CD14-positive monocyte (primary cell): Measurements from ENCODE around the gene ABCA4. TPM values are rescaled to one million over a fixed set of nuclear protein-coding genes. Genes with fewer than 3 reads are reported as not detected.

Experiments used
- DNase-seq, 3 donors: peaks; one replicate each; pipeline ENCODE4 v3.0.0-alpha.2; 2011 to 2022
- H2AFZ ChIP-seq: 2 replicates; pipeline ENCODE4 v1.6.0; 2012; ENCODE audit warnings: mild to moderate bottlenecking, low read depth, low read length, inconsistent platforms; ENCODE audit not compliant: insufficient read depth, poor library complexity, severe bottlenecking
- H3K27ac ChIP-seq, 2 donors: 1 replicate in 1 of 2; 2 replicates in 1 of 2; pipeline ENCODE4 v1.5.1; 2012 to 2013; ENCODE audit warnings: low read length in 2 of 2, control low read depth in 1 of 2, inconsistent platforms in 1 of 2, low read depth in 1 of 2, mild to moderate bottlenecking in 1 of 2
- H3K27me3 ChIP-seq, 2 donors: one replicate each; pipeline versions ENCODE4 v1.6.0 to v1.6.1; 2011 to 2013; ENCODE audit warnings: low read length in 2 of 2; ENCODE audit not compliant: control insufficient read depth in 2 of 2, insufficient read depth in 2 of 2
- H3K36me3 ChIP-seq, 2 donors: replicated peaks in 1 of 2; 1 replicate in 1 of 2; 2 replicates in 1 of 2; pipeline versions ENCODE4 v1.5.1 to v1.6.1; 2012 to 2013; ENCODE audit warnings: low read length in 2 of 2, control low read depth in 1 of 2, inconsistent platforms in 1 of 2, mild to moderate bottlenecking in 1 of 2; ENCODE audit not compliant: insufficient read depth in 2 of 2, control insufficient read depth in 1 of 2
- H3K4me1 ChIP-seq, 2 donors: 1 replicate in 1 of 2; 2 replicates in 1 of 2; pipeline versions ENCODE4 v1.5.1 to v1.6.1; 2012 to 2013; ENCODE audit warnings: low read length in 2 of 2, control low read depth in 1 of 2, inconsistent platforms in 1 of 2, mild to moderate bottlenecking in 1 of 2, moderate library complexity in 1 of 2; ENCODE audit not compliant: insufficient read depth in 2 of 2, control insufficient read depth in 1 of 2
- H3K4me2 ChIP-seq: replicated peaks from 2 replicates; pipeline ENCODE3; 2012; ENCODE audit warnings: low read length, moderate library complexity, mild to moderate bottlenecking; ENCODE audit not compliant: poor library complexity, severe bottlenecking; ENCODE audit errors: extremely low read depth
- H3K4me3 ChIP-seq, 3 experiments: fragments of 200-600 bp in 1 of 3; sonication (generic) in 1 of 3; replicated peaks in 1 of 3; 1 replicate in 2 of 3; 2 replicates in 1 of 3; pipeline ENCODE4 v1.5.1; 2011 to 2013; ENCODE audit warnings: low read length in 3 of 3, mild to moderate bottlenecking in 3 of 3, control low read depth in 2 of 3, low read depth in 2 of 3, inconsistent platforms in 1 of 3, moderate library complexity in 1 of 3
- H3K79me2 ChIP-seq: 2 replicates; pipeline ENCODE4 v1.6.0; 2012; ENCODE audit warnings: mild to moderate bottlenecking, control low read depth, inconsistent platforms, low read length, moderate library complexity; ENCODE audit not compliant: insufficient read depth
- H3K9ac ChIP-seq: 2 replicates; pipeline ENCODE4 v1.6.0; 2017; ENCODE audit warnings: low read length, mild to moderate bottlenecking; ENCODE audit not compliant: insufficient read depth, poor library complexity, severe bottlenecking
- H3K9me3 ChIP-seq, 2 donors: replicated peaks in 1 of 2; 1 replicate in 1 of 2; 2 replicates in 1 of 2; pipeline versions ENCODE4 v1.5.1 to v1.6.1; 2012 to 2013; ENCODE audit warnings: low read length in 2 of 2, control low read depth in 1 of 2; ENCODE audit not compliant: control insufficient read depth in 1 of 2, insufficient read depth in 1 of 2
- H4K20me1 ChIP-seq: 2 replicates; pipeline ENCODE4 v1.6.0; 2012; ENCODE audit warnings: mild to moderate bottlenecking, low read length, control low read depth, moderate library complexity; ENCODE audit not compliant: insufficient read depth
- H3K27ac Mint-ChIP-seq, 7 donors: one replicate each; pipeline ENCODE4 v1.8.0; 2020; ENCODE audit warnings: mild to moderate bottlenecking in 7 of 7, mixed read lengths in 7 of 7, moderate library complexity in 6 of 7, inconsistent platforms in 2 of 7
- H3K27me3 Mint-ChIP-seq, 3 donors: one replicate each; pipeline ENCODE4 v1.8.0; 2021 to 2022; ENCODE audit warnings: low read depth in 3 of 3, mild to moderate bottlenecking in 3 of 3, mixed read lengths in 3 of 3, moderate library complexity in 3 of 3, inconsistent platforms in 1 of 3
- H3K36me3 Mint-ChIP-seq, 2 donors: one replicate each; pipeline ENCODE4 v1.8.0; 2020; ENCODE audit warnings: mixed read lengths in 2 of 2, inconsistent platforms in 1 of 2, mild to moderate bottlenecking in 1 of 2
- H3K4me1 Mint-ChIP-seq: one replicate; pipeline ENCODE4 v1.8.0; 2020; ENCODE audit warnings: mild to moderate bottlenecking, mixed read lengths
- H3K4me3 Mint-ChIP-seq, 2 donors: one replicate each; pipeline ENCODE4 v1.8.0; 2020; ENCODE audit warnings: mild to moderate bottlenecking in 2 of 2, mixed read lengths in 2 of 2, moderate library complexity in 1 of 2
- H3K9me3 Mint-ChIP-seq, 7 donors: one replicate each; pipeline ENCODE4 v1.8.0; 2020 to 2022; ENCODE audit warnings: mixed read lengths in 7 of 7, mild to moderate bottlenecking in 6 of 7, moderate library complexity in 6 of 7, inconsistent platforms in 2 of 7
- CTCF ChIP-seq: fragments of 200-600 bp; IDR thresholded peaks from one replicate; pipeline ENCODE4 v1.8.0; 2022; ENCODE audit warnings: antibody characterized with exemption, mild to moderate bottlenecking
- WGBS: methylation state at CpG from one replicate; pipeline ENCODE4 v1.1.5; 2013; ENCODE audit warnings: missing lambda C conversion rate; ENCODE audit not compliant: insufficient coverage; 5-methylcytosine and 5-hydroxymethylcytosine counted together
- intact Hi-C, 2 donors: fragments of 100-400 bp; cut with micrococcal nuclease; formaldehyde crosslinking; loops; one replicate each; pipeline versions ENCODE4 v1.15.0 to v1.15.1; 2023
- polyA plus RNA-seq, 3 donors: library from polyadenylated mRNA; depleted of rRNA in 1 of 3; unstranded in 2 of 3; stranded (reverse) in 1 of 3; fragments of 300-500 nt in 2 of 3; fragments of >200 nt in 1 of 3; fragmentation: Illumina TruSeq in 2 of 3; gene quantifications; 1 replicate in 2 of 3; 2 replicates in 1 of 3; pipeline ENCODE4 v1.2.3, GENCODE V29; 2012 to 2021

The ABCA4 gene
- polyA plus RNA-seq, 3 donors, result not detected

- no peak for DNase-seq
- Histone ChIP-seq H3K27ac (no peak overlapping the region), H2AFZ (no peak overlapping the region), H3K9me3 (no peaks in the 10 kb centered on the region), H3K4me1 (no peaks in the 10 kb centered on the region), H3K4me3 (no peak overlapping the region), H4K20me1 (no peaks in the 10 kb centered on the region), H3K9ac (no peak overlapping the region), H3K27me3 (peaks cover 0 to 2% of the 10 kb centered on the region in 2 donors), H3K36me3 (no peaks in the 10 kb centered on the region), H3K4me2 (no peak overlapping the region), H3K79me2 (no peaks in the 10 kb centered on the region)
- Mint-ChIP-seq H3K4me3 (no peak overlapping the region), H3K27ac (no peak overlapping the region), H3K36me3 (no peaks in the 10 kb centered on the region), H3K4me1 (no peaks in the 10 kb centered on the region), H3K27me3 (peaks cover 0 to 13% (median 2%) of the 10 kb centered on the region in 3 donors), H3K9me3 (peaks cover 0 to 5% (median 0%) of the 10 kb centered on the region in 7 donors)
- no peak for TF ChIP-seq CTCF
- intact Hi-C loops, result no loop called here
- 33% methylated on average over 1 of the region's 2 CpGs for WGBS
Measured at GRCh38 chr1:94142583-94142982, 21.6 kb upstream of the ABCA4 start.

GRCh38 chr1:94142022-94142421 lies 21.1 kb upstream of the ABCA4 start:
- no peaks in the 10 kb centered on the region for H3K36me3 ChIP-seq
- H3K9me3 ChIP-seq, result no peaks in the 10 kb centered on the region
- intact Hi-C loops, result no loop called here
- H3K27ac ChIP-seq, result no peak overlapping the region
- WGBS, result no CpG with 5 or more reads among the region's 1 CpG
- no peak overlapping the region for H3K4me2 ChIP-seq
- peaks cover 0 to 5% (median 0%) of the 10 kb centered on the region in 7 donors for H3K9me3 Mint-ChIP-seq
- no peak overlapping the region for H3K4me3 ChIP-seq
- H3K79me2 ChIP-seq, result no peaks in the 10 kb centered on the region
- H3K36me3 Mint-ChIP-seq, result no peaks in the 10 kb centered on the region
- no peak overlapping the region for H2AFZ ChIP-seq
- no peak for TF ChIP-seq CTCF
- H3K9ac ChIP-seq, result no peak overlapping the region
- H3K27me3 ChIP-seq, result peaks cover 0 to 2% of the 10 kb centered on the region in 2 donors
- H3K4me1 ChIP-seq, result no peaks in the 10 kb centered on the region
- DNase-seq, result no peak
- peaks cover 0 to 16% (median 2%) of the 10 kb centered on the region in 3 donors for H3K27me3 Mint-ChIP-seq
- H4K20me1 ChIP-seq, result no peaks in the 10 kb centered on the region
- H3K4me3 Mint-ChIP-seq, result no peak overlapping the region
- H3K4me1 Mint-ChIP-seq, result no peaks in the 10 kb centered on the region
- H3K27ac Mint-ChIP-seq, result no peak overlapping the region
